ENCODE data around the gene VCAN. TPM values are rescaled to one million over a fixed set of nuclear protein-coding genes. Genes with fewer than 3 reads are reported as not detected.

VCAN gene
- total RNA-seq, 1 experiment from 2014 or later: 132 TPM

GRCh38 chr5:83548581-83548980 is 77.0 kb downstream of the VCAN start:
- in situ Hi-C loops (cut with HindIII; ENCODE audit: low pct_unique_long_range_greater_than_20kb, low sequenced_read_pairs): no loop called here
- no peak for DNase-seq (ENCODE audit: low read depth)

- DNase-seq (ENCODE audit: low read depth): no peak
- in situ Hi-C loops (cut with HindIII; ENCODE audit: low pct_unique_long_range_greater_than_20kb, low sequenced_read_pairs): no loop called here
These were observed 77.5 kb downstream of the VCAN start for GRCh38 chr5:83549076-83549475.

GRCh38 chr5:83549674-83550073 is 78.1 kb downstream of the VCAN start:
- in situ Hi-C loops (cut with HindIII; ENCODE audit: low pct_unique_long_range_greater_than_20kb, low sequenced_read_pairs): no loop called here
- DNase-seq (ENCODE audit: low read depth): no peak

GRCh38 chr5:83551821-83552220 is 80.3 kb downstream of the VCAN start:
- DNase-seq (ENCODE audit: low read depth): no peak
- in situ Hi-C loops (cut with HindIII; ENCODE audit: low pct_unique_long_range_greater_than_20kb, low sequenced_read_pairs): no loop called here

GRCh38 chr5:83552275-83552674 is 80.7 kb downstream of the VCAN start:
- in situ Hi-C loops (cut with HindIII; ENCODE audit: low pct_unique_long_range_greater_than_20kb, low sequenced_read_pairs): no loop called here
- no peak for DNase-seq (ENCODE audit: low read depth)

GRCh38 chr5:83553000-83553486 is 81.5 kb downstream of the VCAN start:
- peak; percentile 45 for DNase-seq (ENCODE audit: low read depth)
- in situ Hi-C loops (cut with HindIII; ENCODE audit: low pct_unique_long_range_greater_than_20kb, low sequenced_read_pairs): no loop called here

- in situ Hi-C loops (cut with HindIII; ENCODE audit: low pct_unique_long_range_greater_than_20kb, low sequenced_read_pairs): no loop called here
- DNase-seq (ENCODE audit: low read depth): peak; percentile 90
These were observed 82.6 kb downstream of the VCAN start for GRCh38 chr5:83554133-83554532.

GRCh38 chr5:83554686-83555085 is 83.1 kb downstream of the VCAN start:
- DNase-seq (ENCODE audit: low read depth): peak; percentile 78
- in situ Hi-C loops (cut with HindIII; ENCODE audit: low pct_unique_long_range_greater_than_20kb, low sequenced_read_pairs): no loop called here

- in situ Hi-C loops (cut with HindIII; ENCODE audit: low pct_unique_long_range_greater_than_20kb, low sequenced_read_pairs): no loop called here
- DNase-seq (ENCODE audit: low read depth): no peak
These were observed 83.7 kb downstream of the VCAN start for GRCh38 chr5:83555263-83555662.

- in situ Hi-C loops (cut with HindIII; ENCODE audit: low pct_unique_long_range_greater_than_20kb, low sequenced_read_pairs): no loop called here
- DNase-seq (ENCODE audit: low read depth): no peak
These were observed 84.6 kb downstream of the VCAN start for GRCh38 chr5:83556190-83556589.

- peak; percentile 94 for DNase-seq (ENCODE audit: low read depth)
- in situ Hi-C loops (cut with HindIII; ENCODE audit: low pct_unique_long_range_greater_than_20kb, low sequenced_read_pairs): no loop called here
These were observed 87.7 kb downstream of the VCAN start for GRCh38 chr5:83559118-83559785.

GRCh38 chr5:83562071-83562606 is 90.6 kb downstream of the VCAN start:
- in situ Hi-C loops (cut with HindIII; ENCODE audit: low pct_unique_long_range_greater_than_20kb, low sequenced_read_pairs): no loop called here

GRCh38 chr5:83562791-83563557 is 91.4 kb downstream of the VCAN start:
- in situ Hi-C loops (cut with HindIII; ENCODE audit: low pct_unique_long_range_greater_than_20kb, low sequenced_read_pairs): no loop called here
- DNase-seq (ENCODE audit: low read depth): no peak

More at GRCh38 chr5:83562071-83562606, 90.6 kb downstream of the VCAN start:
- no peak for DNase-seq (ENCODE audit: low read depth)

GRCh38 chr5:83563631-83564030 is 92.1 kb downstream of the VCAN start:
- peak; percentile 82 for DNase-seq (ENCODE audit: low read depth)
- in situ Hi-C loops (cut with HindIII; ENCODE audit: low pct_unique_long_range_greater_than_20kb, low sequenced_read_pairs): no loop called here

GRCh38 chr5:83564069-83564749 is 92.7 kb downstream of the VCAN start:
- in situ Hi-C loops (cut with HindIII; ENCODE audit: low pct_unique_long_range_greater_than_20kb, low sequenced_read_pairs): no loop called here
- no peak for DNase-seq (ENCODE audit: low read depth)

GRCh38 chr5:83567741-83568140 is 96.2 kb downstream of the VCAN start:
- in situ Hi-C loops (cut with HindIII; ENCODE audit: low pct_unique_long_range_greater_than_20kb, low sequenced_read_pairs): no loop called here
- DNase-seq (ENCODE audit: low read depth): no peak

- peak; percentile 62 for DNase-seq (ENCODE audit: low read depth)
- in situ Hi-C loops (cut with HindIII; ENCODE audit: low pct_unique_long_range_greater_than_20kb, low sequenced_read_pairs): no loop called here
These were observed 96.6 kb downstream of the VCAN start for GRCh38 chr5:83568186-83568585.

- in situ Hi-C loops (cut with HindIII; ENCODE audit: low pct_unique_long_range_greater_than_20kb, low sequenced_read_pairs): no loop called here
- no peak for DNase-seq (ENCODE audit: low read depth)
These were observed 99.4 kb downstream of the VCAN start for GRCh38 chr5:83570916-83571315.

GRCh38 chr5:83572271-83572670 is 100.7 kb downstream of the VCAN start:
- no peak for DNase-seq (ENCODE audit: low read depth)
- in situ Hi-C loops (cut with HindIII; ENCODE audit: low pct_unique_long_range_greater_than_20kb, low sequenced_read_pairs): no loop called here
